GM23338 (cell line): ENCODE results near the gene SEC61G. TPM values are rescaled to one million over a fixed set of nuclear protein-coding genes. Genes with fewer than 3 reads are reported as not detected.

Experiments
- ATAC-seq: fragments of 200-7000 bp; cut with Tn5 transposase; 3 replicates; pipeline ENCODE4 v1.9.1; 2020
- DNase-seq: peaks from one replicate; pipeline ENCODE4 v3.0.0-alpha.2; 2015; ENCODE audit warnings: low spot score
- H2AFZ ChIP-seq: fragments of 200-600 bp; sonication (generic); 2 replicates; pipeline ENCODE4 v1.8.0; 2016; ENCODE audit warnings: antibody characterized with exemption, mild to moderate bottlenecking, moderate library complexity
- H3F3A ChIP-seq: fragments of 200-600 bp; sonication (generic); replicated peaks from 2 replicates; pipeline ENCODE4 v1.8.0; 2017; ENCODE audit warnings: antibody characterized with exemption, mixed run types, low read depth
- H3K27ac ChIP-seq: fragments of 200-600 bp; sonication (generic); 2 replicates; pipeline ENCODE4 v1.6.1; 2016; ENCODE audit warnings: low read depth
- H3K27me3 ChIP-seq: fragments of 200-600 bp; sonication (generic); 2 replicates; pipeline ENCODE4 v1.8.0; 2016; ENCODE audit warnings: mild to moderate bottlenecking, mixed run types, moderate library complexity; ENCODE audit not compliant: insufficient read depth
- H3K36me3 ChIP-seq: fragments of 200-600 bp; sonication (generic); 2 replicates; pipeline ENCODE4 v1.8.0; 2016; ENCODE audit warnings: mild to moderate bottlenecking; ENCODE audit not compliant: insufficient read depth
- H3K4me1 ChIP-seq: fragments of 200-600 bp; sonication (generic); 2 replicates; pipeline ENCODE4 v1.8.0; 2016; ENCODE audit warnings: mild to moderate bottlenecking, moderate library complexity; ENCODE audit not compliant: insufficient read depth
- H3K4me2 ChIP-seq: fragments of 200-600 bp; sonication (generic); 2 replicates; pipeline ENCODE4 v1.7.1; 2017; ENCODE audit warnings: mixed run types
- H3K4me3 ChIP-seq: fragments of 200-600 bp; sonication (generic); 2 replicates; pipeline ENCODE4 v1.6.1; 2016; ENCODE audit warnings: mixed run types
- H3K79me2 ChIP-seq: fragments of 200-600 bp; sonication (generic); replicated peaks from 2 replicates; pipeline ENCODE4 v1.8.0; 2017; ENCODE audit warnings: mild to moderate bottlenecking; ENCODE audit not compliant: insufficient read depth
- H3K9me2 ChIP-seq: fragments of 200-600 bp; sonication (generic); 2 replicates; pipeline ENCODE4 v1.8.0; 2017; ENCODE audit not compliant: insufficient read depth
- H4K20me1 ChIP-seq: fragments of 200-600 bp; sonication (generic); replicated peaks from 2 replicates; pipeline ENCODE4 v1.8.0; 2017; ENCODE audit warnings: mild to moderate bottlenecking; ENCODE audit not compliant: insufficient read depth
- H3K27ac Mint-ChIP-seq: 2 replicates; pipeline ENCODE4 v1.8.0; 2020; ENCODE audit warnings: inconsistent platforms, mild to moderate bottlenecking, moderate library complexity, mixed read lengths
- H3K27me3 Mint-ChIP-seq: 3 replicates; pipeline ENCODE4 v1.8.0; 2022; ENCODE audit warnings: low read depth, mild to moderate bottlenecking, moderate library complexity, mixed read lengths, inconsistent platforms; ENCODE audit not compliant: insufficient read depth, poor library complexity
- H3K36me3 Mint-ChIP-seq: 3 replicates; pipeline ENCODE4 v1.8.0; 2021; ENCODE audit warnings: low read depth, mild to moderate bottlenecking, inconsistent platforms, moderate library complexity, mixed read lengths
- H3K4me1 Mint-ChIP-seq: 3 replicates; pipeline ENCODE4 v1.8.0; 2020; ENCODE audit warnings: mild to moderate bottlenecking, inconsistent platforms, mixed read lengths
- H3K4me3 Mint-ChIP-seq: 3 replicates; pipeline ENCODE4 v1.8.0; 2021; ENCODE audit warnings: moderate library complexity, mild to moderate bottlenecking, inconsistent platforms, mixed read lengths
- H3K9me3 Mint-ChIP-seq: 3 replicates; pipeline ENCODE4 v1.8.0; 2020; ENCODE audit warnings: moderate library complexity, mild to moderate bottlenecking, inconsistent platforms, mixed read lengths
- CREB1 ChIP-seq: fragments of 250-450 bp; sonication (Bioruptor Pico); IDR thresholded peaks from 2 replicates; pipeline ENCODE4 v1.5.0; 2020; ENCODE audit warnings: low read depth, mild to moderate bottlenecking, moderate library complexity
- CTCF ChIP-seq, 2 experiments: fragments of 200-600 bp in 1 of 2; sonication (generic) in 1 of 2; conservative IDR thresholded peaks; 2 replicates each; pipeline versions ENCODE4 v1.5.1 to v1.6.1; 2016 to 2017; ENCODE audit warnings: antibody characterized with exemption in 2 of 2, low read depth in 2 of 2, mild to moderate bottlenecking in 2 of 2, moderate library complexity in 1 of 2
- ETS1 ChIP-seq: IDR thresholded peaks from 2 replicates; pipeline ENCODE4 v1.6.1; 2016; ENCODE audit warnings: antibody characterized with exemption
- EZH2 ChIP-seq: fragments of 200-600 bp; sonication (generic); IDR thresholded peaks from one replicate; pipeline ENCODE4 v1.8.0; 2017; ENCODE audit warnings: antibody characterized with exemption, mild to moderate bottlenecking, low read depth; ENCODE audit not compliant: unreplicated experiment
- EZH2phosphoT487 ChIP-seq: fragments of 200-600 bp; sonication (generic); IDR thresholded peaks from one replicate; pipeline ENCODE4 v1.8.1; 2018; ENCODE audit warnings: antibody characterized with exemption; ENCODE audit not compliant: unreplicated experiment
- JUNB ChIP-seq: IDR thresholded peaks from one replicate; pipeline ENCODE4 v1.6.1; 2016; ENCODE audit warnings: antibody characterized with exemption; ENCODE audit not compliant: unreplicated experiment
- NANOG ChIP-seq: IDR thresholded peaks from 2 replicates; pipeline ENCODE4 v1.6.1; 2016; ENCODE audit warnings: antibody characterized with exemption, borderline replicate concordance
- REST ChIP-seq: IDR thresholded peaks from one replicate; pipeline ENCODE4 v1.6.1; 2018; ENCODE audit warnings: antibody characterized with exemption; ENCODE audit not compliant: unreplicated experiment
- STAT1 ChIP-seq: IDR thresholded peaks from one replicate; pipeline ENCODE4 v1.6.1; 2016; ENCODE audit warnings: antibody characterized with exemption; ENCODE audit not compliant: unreplicated experiment
- ZNF114 ChIP-seq: fragments of 250-450 bp; sonication (Bioruptor Pico); IDR thresholded peaks from 2 replicates; pipeline ENCODE4 v1.5.0; 2020; ENCODE audit warnings: mild to moderate bottlenecking, moderate library complexity
- ZNF331 ChIP-seq: fragments of 250-450 bp; sonication (Bioruptor Pico); IDR thresholded peaks from 2 replicates; pipeline ENCODE4 v1.5.0; 2020; ENCODE audit warnings: low read depth, mild to moderate bottlenecking, moderate library complexity
- polyA plus RNA-seq: library from polyadenylated mRNA; unstranded; fragments of >200 nt; fragmentation: Nextera tagmentation; extraction: Ambion mirVana; gene quantifications from 2 replicates; pipeline ENCODE4 v1.2.1, GENCODE V29; 2016
- total RNA-seq: library from RNA; depleted of rRNA; stranded (reverse); fragments of >200 nt; shearing (Covaris generic); gene quantifications from 2 replicates; pipeline ENCODE4 v1.2.3, GENCODE V29; 2014

Gene SEC61G
- total and polyA plus RNA-seq, 2 experiments from 2014 or later = 350 to 497 TPM

GRCh38 chr7:54719425-54719824 lies 39.6 kb downstream of the SEC61G start (continued):
- no peak for TF ChIP-seq REST
- TF ChIP-seq CTCF (conservative IDR thresholded peaks at IDR 0.05; ENCODE audit: low read depth in 2 of 2) = no peak
- TF ChIP-seq ETS1 = no peak
- no peak for TF ChIP-seq ZNF114
- no peak for TF ChIP-seq CREB1
- TF ChIP-seq EZH2phosphoT487 = no peak
- no peak for TF ChIP-seq NANOG
- no peak for TF ChIP-seq STAT1
- no peak for TF ChIP-seq ZNF331 (CRISPR knock-in tag)
- no peak for TF ChIP-seq JUNB

DNA sequence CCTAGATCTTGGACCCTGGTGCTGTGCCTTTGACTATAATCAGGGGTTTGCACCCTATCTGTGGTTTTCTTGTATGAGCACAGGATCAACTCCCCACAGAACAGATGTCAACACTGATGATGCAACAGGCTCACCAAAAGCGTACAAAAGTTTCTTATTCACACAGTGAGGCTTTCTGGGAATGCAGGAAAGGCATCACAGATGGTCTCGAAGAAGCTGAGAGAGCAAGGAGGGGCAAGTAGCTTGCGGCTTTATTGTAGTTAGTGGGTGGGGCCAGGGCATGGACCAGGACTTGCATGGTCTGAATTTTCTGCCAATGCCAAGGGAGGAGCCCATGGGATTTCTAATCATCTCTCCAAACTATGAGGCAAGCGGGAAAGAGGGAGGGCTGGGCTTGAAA lies 46.2 kb downstream of the SEC61G start:
- Histone ChIP-seq H3K36me3 (peaks cover 10% of the 10 kb centered on the region), H4K20me1 (no peaks in the 10 kb centered on the region), H3K27me3 (no peaks in the 10 kb centered on the region), H3K27ac (no peak overlapping the region), H2AFZ (no peak overlapping the region), H3K4me3 (no peak overlapping the region), H3K4me2 (no peak overlapping the region), H3K9me2 (peaks cover 51% of the 10 kb centered on the region), H3K79me2 (no peaks in the 10 kb centered on the region), H3K4me1 (no peaks in the 10 kb centered on the region), H3F3A (no peaks in the 10 kb centered on the region)
- DNase-seq (no peak), ATAC-seq (no peak)
- TF ChIP-seq CREB1 (no peak), REST (no peak), ZNF331 (CRISPR knock-in tag) (no peak), STAT1 (no peak), EZH2phosphoT487 (no peak), NANOG (no peak), ZNF114 (no peak), EZH2 (no peak), CTCF (conservative IDR thresholded peaks at IDR 0.05; ENCODE audit: low read depth in 2 of 2) (no peak), JUNB (no peak)
- peaks cover 50% of the 10 kb centered on the region for H3K9me3 Mint-ChIP-seq
- H3K4me3 Mint-ChIP-seq = no peak overlapping the region
- no peaks in the 10 kb centered on the region for H3K4me1 Mint-ChIP-seq
- H3K27me3 Mint-ChIP-seq = peaks cover 4% of the 10 kb centered on the region
- H3K27ac Mint-ChIP-seq = no peak overlapping the region
- H3K36me3 Mint-ChIP-seq = peaks cover 14% of the 10 kb centered on the region; the same call in 2 of the 3 replicates
